HPDE6-E6E7 (cell line): ENCODE results near the gene ISM1.

Source experiments
- DNase-seq: peaks from one replicate; pipeline ENCODE4 v3.0.0; 2011; ENCODE audit warnings: missing footprints; ENCODE audit errors: extremely low spot score

Gene ISM1

DNA sequence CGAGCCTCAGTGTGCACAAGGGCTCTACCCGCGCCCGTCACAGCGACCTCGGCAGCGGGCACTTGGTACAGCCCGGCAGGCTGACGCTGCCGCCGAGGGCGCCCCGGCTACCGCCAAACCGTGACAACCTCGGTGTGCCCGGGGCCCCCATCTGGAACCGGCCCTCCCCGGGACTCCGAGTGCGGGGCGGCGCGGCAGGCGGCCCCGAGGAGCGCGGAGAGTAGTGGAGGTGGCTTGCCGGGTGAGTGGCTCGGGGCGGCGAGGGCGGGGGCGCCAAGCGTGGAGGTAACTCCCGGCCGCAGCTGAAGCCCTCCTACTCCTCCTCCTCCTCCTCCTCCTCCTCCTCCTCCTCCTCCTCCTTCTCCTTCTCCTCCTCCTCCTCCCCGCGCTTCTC, at the start of gene ISM1:
Gene ISM1 (plus strand): TSS at position 371 of the 394 bp plus-strand sequence. CDS start 503 bp downstream, outside the sequence.
- no peak for DNase-seq

- DNase-seq = no peak
These were observed 47.9 kb upstream of the ISM1 start for GRCh38 chr20:13173201-13173600.

- no peak for DNase-seq
These were observed 46.7 kb upstream of the ISM1 start for GRCh38 chr20:13174402-13174801.

DNA sequence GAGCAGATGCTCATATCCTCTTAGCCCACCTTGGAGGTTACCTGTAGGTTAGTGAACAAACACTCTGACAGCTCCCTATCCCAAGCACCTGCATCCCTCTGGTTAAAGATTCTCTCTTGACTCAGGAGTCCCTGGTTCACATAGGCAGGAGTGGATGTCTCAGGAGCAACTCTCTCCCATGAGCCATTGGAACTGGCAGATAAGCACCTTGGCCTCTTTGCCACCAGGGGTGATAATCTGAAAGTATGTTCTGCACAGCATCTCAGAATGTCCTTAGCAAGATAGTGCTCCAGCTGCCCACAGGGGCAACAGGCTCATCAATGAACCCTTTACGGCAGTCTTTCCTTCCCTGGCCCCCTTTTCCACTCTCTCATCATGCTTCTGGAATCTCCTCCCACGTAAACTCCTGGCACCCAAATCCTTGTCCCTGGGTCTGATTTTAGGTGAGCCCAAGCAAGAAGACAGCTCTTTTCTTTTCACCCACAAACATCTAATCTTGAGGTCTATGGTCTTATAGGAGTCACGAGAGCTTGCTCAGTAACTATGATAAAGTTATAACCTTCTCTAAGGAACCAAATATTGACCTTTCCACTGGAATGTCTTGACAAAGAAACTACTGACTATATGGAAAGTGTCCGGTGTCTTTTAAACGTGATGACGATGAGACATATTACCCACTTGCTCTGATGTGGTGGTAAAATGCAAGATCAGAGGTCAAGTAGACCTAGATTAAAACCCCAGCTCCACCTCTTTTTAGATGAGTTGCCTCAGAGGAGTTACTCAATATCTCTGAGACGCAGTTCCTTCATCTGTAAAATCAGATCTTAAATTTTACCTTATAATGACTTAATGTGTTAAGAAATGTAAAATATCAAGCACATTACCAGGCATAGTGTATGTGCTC, 39.8 kb upstream of the ISM1 start:
- no peak for DNase-seq

GRCh38 chr20:13183005-13183404, 38.1 kb upstream of the ISM1 start:
- no peak for DNase-seq

DNA sequence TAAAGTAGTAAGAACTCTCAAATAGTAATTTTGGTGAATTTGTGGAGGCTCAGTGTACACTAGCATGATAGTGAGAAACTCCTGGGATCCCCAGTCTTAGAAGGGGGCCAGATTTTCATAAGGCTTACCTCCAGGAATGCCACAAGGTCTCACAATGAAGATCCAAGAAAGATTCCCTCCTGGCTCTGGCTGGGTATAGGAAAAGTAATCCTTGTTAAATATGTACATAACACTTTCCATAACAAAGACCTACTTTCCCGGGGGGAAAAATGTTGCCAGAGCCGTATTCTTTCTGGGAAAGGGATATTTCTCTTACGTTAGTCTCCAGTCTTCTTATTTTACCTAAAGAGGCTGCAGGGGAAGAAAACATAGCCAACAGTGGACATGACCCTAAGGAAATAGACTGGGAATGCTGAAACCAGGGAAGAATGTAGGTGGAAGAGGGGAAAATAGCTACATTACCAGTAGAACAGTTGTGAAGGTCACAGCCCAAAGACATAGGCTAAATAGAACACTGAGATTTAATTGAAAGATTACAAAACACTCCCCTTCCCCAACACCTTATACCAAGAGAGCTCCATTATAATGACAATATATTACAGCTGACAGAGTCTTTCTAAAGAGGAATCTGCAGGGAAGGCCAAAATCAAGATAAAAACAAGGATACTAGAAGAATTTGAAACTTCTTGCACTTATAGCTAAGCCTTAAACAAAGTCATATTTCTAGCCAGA, 34.9 kb upstream of the ISM1 start:
- DNase-seq = no peak

- DNase-seq = no peak
These were observed 33.2 kb upstream of the ISM1 start for GRCh38 chr20:13187899-13188298.

DNA sequence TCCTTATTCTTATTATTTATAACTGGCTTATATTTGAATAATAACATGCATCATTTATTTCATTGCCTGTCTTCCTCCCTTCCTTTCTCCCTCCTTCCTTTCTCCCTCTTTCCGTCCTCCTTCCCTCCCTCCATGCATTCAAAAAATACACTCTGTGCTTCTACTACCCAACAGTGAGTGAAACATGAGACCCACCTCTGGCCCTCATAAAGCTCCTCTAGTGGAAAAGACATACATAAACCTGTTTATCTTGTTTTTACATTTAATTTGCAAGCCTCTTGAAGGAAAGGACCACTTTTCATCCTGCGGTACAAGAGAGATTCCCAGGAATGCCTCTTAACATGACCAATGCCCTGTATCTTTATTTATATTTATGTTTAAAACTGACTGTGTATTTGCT, 21.8 kb upstream of the ISM1 start:
- no peak for DNase-seq

GRCh38 chr20:13200767-13201500, 20.1 kb upstream of the ISM1 start:
- DNase-seq = no peak

GRCh38 chr20:13202565-13202964, 18.5 kb upstream of the ISM1 start:
- no peak for DNase-seq

- DNase-seq = no peak
These were observed 15.6 kb upstream of the ISM1 start for GRCh38 chr20:13205425-13205824.

GRCh38 chr20:13205848-13206434, 15.1 kb upstream of the ISM1 start:
- no peak for DNase-seq

GRCh38 chr20:13207016-13207415, 14.1 kb upstream of the ISM1 start:
- DNase-seq = no peak

GRCh38 chr20:13211956-13212618, 9.0 kb upstream of the ISM1 start:
- no peak for DNase-seq

- no peak for DNase-seq
These were observed 8.3 kb upstream of the ISM1 start for GRCh38 chr20:13212750-13213149.

DNA sequence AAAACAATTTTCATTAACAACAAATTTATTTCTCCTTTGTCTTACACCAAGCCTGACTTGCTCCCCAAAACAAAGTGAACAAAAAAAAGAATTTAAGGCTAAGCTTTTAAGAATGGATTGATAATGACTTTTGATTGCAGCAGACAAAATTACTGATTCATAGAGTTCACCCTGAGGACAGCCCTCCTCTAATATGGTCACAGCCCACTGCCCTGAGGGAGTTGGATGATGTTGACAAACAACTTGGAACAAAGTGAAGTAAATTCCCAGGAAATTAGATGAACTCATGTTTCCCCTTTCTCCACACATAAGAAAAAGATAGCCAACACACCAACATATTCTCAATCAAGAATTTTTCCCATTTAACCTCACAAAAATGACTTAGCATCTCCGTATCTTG, 7.7 kb upstream of the ISM1 start:
- DNase-seq = no peak

DNA sequence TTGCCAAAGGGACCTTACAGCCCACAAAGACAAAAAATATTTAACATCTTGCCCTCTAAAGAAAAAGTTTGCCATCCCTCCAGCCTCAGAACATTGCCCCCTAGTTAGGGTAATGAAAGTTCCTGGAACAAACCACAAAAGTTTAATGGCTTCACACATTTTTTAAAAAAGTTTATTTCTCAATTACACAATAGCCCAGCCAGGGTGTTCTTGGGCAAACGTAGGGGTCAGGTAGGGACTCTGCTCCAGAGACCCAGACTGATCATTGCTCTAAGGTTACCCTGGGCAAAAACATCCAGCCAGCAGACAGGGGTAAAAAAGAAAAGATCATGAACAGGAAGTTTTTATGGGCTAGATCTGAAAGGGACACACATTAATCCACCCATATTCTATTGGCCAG, 4.5 kb upstream of the ISM1 start:
- DNase-seq = no peak

- no peak for DNase-seq
These were observed 1.5 kb upstream of the ISM1 start for GRCh38 chr20:13219327-13220193.

DNA sequence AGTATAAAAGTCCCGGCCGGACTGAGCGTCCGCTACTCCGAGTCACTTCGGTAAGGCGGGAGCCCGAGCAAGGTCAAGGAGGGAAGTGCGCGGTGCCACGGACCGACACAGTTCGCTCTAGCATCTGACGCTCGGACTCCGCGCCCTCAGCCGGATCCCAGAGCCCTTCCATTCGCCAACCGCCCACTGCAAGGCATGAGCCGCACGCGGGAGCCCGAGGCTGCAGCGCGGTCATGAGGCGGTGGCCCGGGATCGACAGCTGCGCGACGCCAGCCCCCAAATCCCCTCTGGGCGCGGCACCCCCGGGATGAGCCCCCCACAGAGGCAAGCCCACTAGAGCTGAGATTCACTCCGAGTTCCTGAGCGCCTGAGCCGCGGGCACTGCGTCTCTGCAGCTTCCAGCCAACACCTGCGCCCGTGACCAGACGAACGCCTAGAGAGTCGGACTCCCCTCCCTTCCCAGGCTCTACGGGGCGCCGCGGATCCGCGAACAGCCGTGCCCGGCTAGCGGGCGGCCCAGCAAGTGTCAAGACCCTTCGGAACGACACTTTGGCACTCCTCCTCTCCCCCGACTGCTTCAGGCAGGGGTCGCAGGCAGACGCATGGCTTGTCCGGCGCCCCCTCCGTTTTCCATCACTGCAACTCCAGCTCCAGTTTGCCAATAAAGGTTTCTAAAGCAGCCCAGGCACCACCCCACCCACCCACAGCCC, 725 bp upstream of the ISM1 start:
- peak; percentile 36 for DNase-seq

GRCh38 chr20:13221313-13221672, 219 bp downstream of the ISM1 start:
- DNase-seq = no peak
